HG03159 (cell line): Measurements from ENCODE around the gene ESRRA.

Experiments
- ATAC-seq: cut with Tn5 transposase; IDR thresholded peaks from one replicate; pipeline ENCODE4 v1.9.1; 2021; ENCODE audit warnings: mild to moderate bottlenecking, moderate library complexity; ENCODE audit not compliant: unreplicated experiment

Gene ESRRA

GRCh38 chr11:64348383-64349024 lies 43.2 kb downstream of the ESRRA start:
- ATAC-seq, result no peak

- ATAC-seq, result no peak
Measured at GRCh38 chr11:64349025-64349387, 43.7 kb downstream of the ESRRA start.

GRCh38 chr11:64349404-64349803 lies 44.1 kb downstream of the ESRRA start:
- ATAC-seq, result no peak

GRCh38 chr11:64351136-64351631 lies 45.9 kb downstream of the ESRRA start:
- ATAC-seq, result no peak

- no peak for ATAC-seq
Measured at GRCh38 chr11:64352099-64352994, 47.0 kb downstream of the ESRRA start.

- no peak for ATAC-seq
Measured at GRCh38 chr11:64352995-64353714, 47.8 kb downstream of the ESRRA start.

GRCh38 chr11:64353715-64354506 lies 48.6 kb downstream of the ESRRA start:
- ATAC-seq, result no peak

GRCh38 chr11:64355078-64355940 lies 50.0 kb downstream of the ESRRA start:
- no peak for ATAC-seq

- ATAC-seq, result no peak
Measured at GRCh38 chr11:64356498-64357411, 51.4 kb downstream of the ESRRA start.

- no peak for ATAC-seq
Measured at GRCh38 chr11:64357446-64357845, 52.1 kb downstream of the ESRRA start.

- no peak for ATAC-seq
Measured at GRCh38 chr11:64357904-64358535, 52.7 kb downstream of the ESRRA start.

GRCh38 chr11:64358536-64358906 lies 53.2 kb downstream of the ESRRA start:
- ATAC-seq, result no peak

GRCh38 chr11:64358907-64359711 lies 53.8 kb downstream of the ESRRA start, which contains the start of gene RPS6KA4:
Gene RPS6KA4, plus strand, starts transcription at chr11:64359162. Its CDS starts 74 bp downstream, at chr11:64359236.
- ATAC-seq, result no peak

- no peak for ATAC-seq
Measured at GRCh38 chr11:64359712-64360445, 54.6 kb downstream of the ESRRA start.

GRCh38 chr11:64360448-64360921 lies 55.2 kb downstream of the ESRRA start:
- no peak for ATAC-seq

GRCh38 chr11:64361659-64362058 lies 56.3 kb downstream of the ESRRA start:
- no peak for ATAC-seq

GRCh38 chr11:64362339-64362738 lies 57.0 kb downstream of the ESRRA start:
- ATAC-seq, result no peak
